T-helper 2 cell (primary cell): Measurements from ENCODE around the gene GALNT4.
A peak's percentile ranks its signal among the peaks of the same experiment; 100 is the strongest.

ENCODE experiments used
- DNase-seq, 5 experiments: peaks; one replicate each; pipeline versions ENCODE4 v3.0.0 to v3.0.0-alpha.2; 2012 to 2022

GALNT4 gene

GRCh38 chr12:89492883-89493282 lies 31.7 kb downstream of the GALNT4 start:
- DNase-seq = no peak

DNA sequence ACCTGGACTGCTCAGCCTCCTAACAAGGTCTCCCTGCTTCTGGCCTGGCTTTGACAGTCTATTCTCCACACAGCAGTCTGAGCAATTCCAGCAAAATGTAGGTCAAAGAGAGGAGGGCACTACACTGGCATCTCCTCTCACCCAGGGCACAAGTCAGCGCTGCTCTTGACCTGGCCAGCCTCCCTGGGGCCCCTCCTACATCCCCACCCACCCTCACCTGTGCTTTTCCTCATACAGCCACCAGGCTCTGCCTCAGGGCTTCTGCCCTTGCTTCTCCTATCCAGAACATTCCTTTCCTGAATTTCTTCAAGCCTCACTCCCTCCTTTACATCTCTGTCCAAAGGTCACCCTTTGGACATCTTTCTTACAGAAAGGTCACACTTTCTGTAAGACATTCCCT lies 33.7 kb downstream of the GALNT4 start:
- no peak for DNase-seq

DNA sequence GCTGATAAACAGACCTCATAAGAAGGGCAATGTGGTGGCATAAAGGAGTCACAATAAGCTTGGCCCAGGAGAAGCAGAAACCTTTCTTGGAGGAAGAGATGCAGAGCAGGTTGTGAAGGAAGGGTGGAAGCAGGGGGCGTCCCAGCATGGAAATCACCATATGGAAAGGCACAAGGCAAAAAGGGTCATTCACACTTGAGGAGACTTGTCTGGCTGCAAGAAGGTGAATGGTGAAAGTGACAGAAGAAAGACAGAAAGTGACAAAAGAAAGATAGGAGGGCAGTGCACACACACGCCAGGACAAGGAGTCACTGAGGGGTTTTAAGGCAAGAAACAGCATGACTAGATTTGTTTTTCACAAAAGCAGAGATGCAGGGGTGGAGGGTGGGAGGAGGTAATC lies 38.3 kb downstream of the GALNT4 start:
- DNase-seq = no peak

DNA sequence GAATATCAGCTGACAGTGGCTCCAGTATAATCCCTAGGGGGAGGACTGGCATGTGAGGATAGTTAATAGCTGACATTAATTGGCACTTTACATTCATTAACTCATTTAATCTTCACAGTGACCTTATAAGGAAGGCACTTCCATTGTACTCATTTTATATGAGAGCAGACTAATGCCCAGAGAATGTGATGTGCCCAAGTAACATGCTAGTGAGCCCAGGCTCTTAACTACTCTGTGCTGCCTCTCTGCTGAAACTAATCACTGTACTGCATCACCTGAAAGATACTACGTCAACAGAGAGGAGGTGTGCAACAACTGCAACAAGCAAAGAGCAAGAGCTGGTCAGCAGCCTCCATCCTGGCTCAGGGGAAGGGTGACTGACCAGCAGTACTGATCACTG lies 40.1 kb downstream of the GALNT4 start:
- DNase-seq = no peak

GRCh38 chr12:89481213-89481914 lies 43.2 kb downstream of the GALNT4 start:
- no peak for DNase-seq

- DNase-seq = no peak
Measured at GRCh38 chr12:89479982-89480381, 44.6 kb downstream of the GALNT4 start.

DNA sequence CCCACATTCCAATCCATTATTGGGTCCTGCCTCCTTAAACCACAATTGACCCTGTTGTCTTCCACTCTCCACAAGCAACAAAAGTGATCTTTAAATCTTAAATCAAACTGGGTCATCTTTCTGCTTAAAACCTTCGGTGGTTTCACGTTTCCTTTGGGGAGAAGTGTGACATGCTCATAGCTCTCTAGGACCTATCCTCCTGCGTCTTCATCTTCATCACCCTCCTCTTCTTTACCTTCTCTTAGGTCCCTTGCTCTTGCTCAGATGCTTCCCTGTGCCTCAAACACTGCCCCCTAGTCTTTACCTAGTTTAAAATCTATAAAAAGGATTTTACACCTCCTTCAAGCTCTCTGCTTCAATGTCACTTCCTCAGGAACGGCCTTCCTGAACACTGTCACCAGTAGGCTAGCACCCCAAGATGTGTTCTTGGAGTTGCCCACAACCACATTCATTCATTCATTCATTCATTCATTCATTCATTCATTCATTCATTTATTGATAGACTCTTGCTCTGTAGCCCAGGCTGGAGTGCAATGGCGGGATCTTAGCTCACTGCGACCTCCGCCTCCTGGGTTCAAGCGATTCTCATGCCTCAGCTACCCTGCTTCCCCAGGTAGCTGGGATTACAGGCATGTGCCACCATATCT lies 46.8 kb downstream of the GALNT4 start:
- DNase-seq = peak in 2 of 5 experiments; percentile 27 to 51

DNA sequence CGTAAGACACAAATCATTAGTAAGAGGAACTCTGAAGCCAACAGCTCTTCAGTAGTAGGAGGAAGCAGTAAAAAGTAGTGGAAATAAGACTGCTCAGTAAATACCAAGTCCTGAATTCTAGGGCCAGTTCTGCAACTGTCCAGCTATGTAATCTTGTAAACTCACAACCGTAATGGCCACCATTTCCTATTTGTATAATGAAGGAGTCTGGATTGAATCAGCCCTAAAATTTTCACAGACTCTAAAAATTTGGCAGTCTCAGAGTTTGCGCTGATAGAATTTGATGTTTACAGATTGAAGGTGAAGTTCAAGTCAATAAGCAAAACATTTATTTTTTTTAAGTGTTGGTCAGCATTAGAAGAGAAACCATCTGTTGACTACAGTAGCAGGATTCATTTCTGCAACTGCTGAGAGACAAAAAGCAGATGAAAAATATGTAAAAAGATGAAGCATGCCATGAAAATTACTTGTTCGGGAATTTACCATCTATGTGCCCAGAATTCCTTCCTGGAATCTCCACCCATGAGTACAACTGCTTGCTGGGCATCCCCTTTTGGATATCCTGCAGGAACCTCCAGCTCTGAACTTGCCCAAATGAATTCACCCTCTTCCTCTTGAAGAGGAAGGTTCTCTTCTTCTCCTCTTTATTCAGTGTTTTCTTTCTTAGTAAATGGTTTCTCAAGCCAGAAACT lies 47.5 kb downstream of the GALNT4 start:
- no peak for DNase-seq

DNA sequence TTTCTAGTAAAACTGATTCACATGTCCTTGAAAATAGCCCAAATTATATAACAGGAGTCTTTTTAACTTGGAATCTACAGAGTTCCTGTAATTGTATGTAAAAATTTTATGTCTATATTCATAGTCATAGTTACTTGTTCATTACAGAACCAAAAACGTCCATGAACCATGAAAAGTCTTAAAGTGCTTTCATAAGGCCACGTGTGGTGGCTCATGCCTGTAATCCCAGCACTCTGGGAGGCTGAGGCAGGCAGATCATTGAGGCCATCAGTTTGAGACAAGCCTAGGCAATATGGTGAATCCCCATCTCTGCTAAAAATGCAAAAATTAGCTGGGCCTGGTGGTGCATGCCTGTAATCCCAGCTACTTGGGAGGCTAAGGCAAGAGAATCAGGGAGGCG lies 48.4 kb downstream of the GALNT4 start:
- DNase-seq = no peak

DNA sequence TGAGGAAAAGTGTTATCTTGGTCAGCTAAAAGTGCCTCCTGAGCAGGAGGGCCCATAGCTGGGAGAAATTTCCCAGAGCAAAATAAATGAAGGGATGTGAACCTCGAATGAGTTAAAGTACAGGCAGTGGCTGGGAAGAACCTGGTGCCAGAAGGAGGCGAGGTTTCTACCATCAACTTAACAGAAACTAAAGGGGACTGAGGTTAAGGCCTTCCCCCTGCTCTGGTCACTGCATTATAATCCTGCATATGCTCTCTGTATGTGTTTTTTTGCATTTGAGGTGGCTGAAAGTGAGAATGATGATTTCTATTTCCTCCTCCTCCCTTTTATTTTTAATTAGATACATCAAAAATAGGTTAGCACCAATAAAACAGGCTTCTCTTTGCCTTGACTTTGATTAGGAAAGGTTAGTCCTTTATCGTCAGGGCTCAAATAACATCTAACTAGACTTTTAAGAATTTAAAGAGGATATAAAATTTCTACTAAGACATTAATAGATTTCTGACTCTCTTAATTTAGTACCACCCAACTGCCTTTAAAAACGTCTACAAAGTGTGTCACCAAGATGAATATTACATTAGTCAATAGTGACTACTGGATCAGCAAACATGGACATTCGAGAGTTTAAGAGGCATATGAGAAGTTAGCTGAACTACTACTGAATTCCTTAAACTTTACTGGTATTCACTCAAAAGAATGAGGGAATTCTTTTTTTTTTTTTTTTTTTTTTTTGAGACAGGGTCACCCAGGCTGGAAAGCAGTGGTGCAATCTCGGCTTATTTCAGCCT lies 49.2 kb downstream of the GALNT4 start:
- DNase-seq = no peak

- DNase-seq = peak in 1 of 5 experiments; percentile 37
Measured at GRCh38 chr12:89474615-89475014, 50.0 kb downstream of the GALNT4 start.
